ENCODE measurements around the gene RNF19B.

Gene RNF19B

DNA sequence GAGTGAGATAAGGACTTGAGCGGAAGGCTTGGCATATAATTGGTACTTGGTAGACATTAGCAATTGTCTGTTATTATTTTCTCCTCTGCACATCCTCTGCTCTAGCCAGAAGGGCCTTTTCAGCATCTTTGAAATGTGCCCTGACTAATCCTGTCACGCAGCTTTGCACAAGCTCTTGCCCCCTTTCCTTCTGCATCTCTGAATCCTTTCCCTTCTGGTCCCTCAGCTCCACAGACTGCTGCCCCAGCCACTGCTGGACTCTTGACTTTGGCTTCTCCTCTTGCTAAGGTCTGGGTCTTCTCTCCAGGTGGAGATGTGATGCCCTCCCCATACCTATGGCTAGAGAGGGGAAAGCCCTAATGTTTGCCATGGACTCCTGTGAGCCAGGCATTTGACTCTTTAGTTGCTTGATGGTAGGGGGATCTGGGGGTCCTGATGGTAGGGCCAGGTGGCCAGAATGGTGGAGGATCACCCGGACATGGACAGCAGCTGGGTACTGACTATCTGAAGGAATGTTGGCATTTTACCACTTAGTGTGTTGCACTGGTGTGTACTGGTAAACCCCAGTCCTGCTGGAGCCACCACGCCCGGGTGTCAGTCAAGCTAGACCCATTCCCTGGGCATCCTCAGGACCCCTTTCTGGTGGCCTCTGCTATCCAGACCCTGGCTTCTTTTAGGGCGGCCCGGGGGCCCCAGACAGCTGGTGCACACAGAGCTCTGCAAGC, 73.9 kb downstream of the RNF19B start:
- no peak overlapping the region for H3K4me3 ChIP-seq (ENCODE audit: low read depth, low read length)

DNA sequence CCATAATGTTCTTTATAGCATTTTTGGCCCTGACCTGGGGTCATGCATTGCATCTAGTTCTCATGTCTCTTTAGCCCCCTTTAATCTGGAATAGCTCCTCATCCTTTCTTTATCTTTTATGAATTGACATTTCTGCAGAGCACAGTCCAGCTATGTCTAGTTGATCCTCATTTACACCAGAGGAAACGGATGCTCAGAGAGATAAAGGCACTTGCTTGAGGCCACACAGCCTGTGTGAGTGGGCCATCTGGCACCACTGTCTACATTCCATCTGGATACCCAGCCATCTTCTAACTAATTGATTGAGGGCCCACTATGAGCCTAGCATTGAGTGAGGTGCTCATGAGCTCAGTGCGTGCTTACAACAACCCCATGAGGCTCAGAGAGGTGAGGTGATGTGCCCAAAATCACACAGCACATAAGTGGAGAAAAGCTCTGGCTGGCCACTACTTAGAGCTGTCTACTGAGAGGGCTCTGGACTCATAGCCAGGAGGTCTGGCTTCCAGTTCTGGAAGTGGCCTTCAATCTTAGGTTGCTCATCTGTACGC, 74.8 kb downstream of the RNF19B start:
- H3K4me3 ChIP-seq (ENCODE audit: low read depth, low read length): no peak overlapping the region

GRCh38 chr1:32888677-32889420, 75.8 kb downstream of the RNF19B start:
- H3K4me3 ChIP-seq (ENCODE audit: low read depth, low read length): no peak overlapping the region

GRCh38 chr1:32888134-32888533, 76.5 kb downstream of the RNF19B start:
- H3K4me3 ChIP-seq (ENCODE audit: low read depth, low read length): no peak overlapping the region

GRCh38 chr1:32887623-32888022, 77.0 kb downstream of the RNF19B start:
- H3K4me3 ChIP-seq (ENCODE audit: low read depth, low read length): no peak overlapping the region

GRCh38 chr1:32886828-32887414, 77.7 kb downstream of the RNF19B start:
- no peak overlapping the region for H3K4me3 ChIP-seq (ENCODE audit: low read depth, low read length)
